Calu3 (cell line): ENCODE data around the gene OR2S2. TPM values are rescaled to one million over a fixed set of nuclear protein-coding genes. Genes with fewer than 3 reads are reported as not detected.

ENCODE experiments used
- BruUV-seq: library from RNA; stranded (reverse); fragments of 400-500 nt; replicated peaks from 2 replicates; lab custom pipeline; 2021; lab: Mats Ljungman, UMichigan
- CTCF ChIA-PET: fragments of 300-600 bp; sonication (Branson Sonifier 250); formaldehyde crosslinking; loops from one replicate; lab custom pipeline; 2022; ENCODE audit warnings: antibody characterized with exemption; lab: Charles Lee
- DNase-seq: peaks from one replicate; pipeline ENCODE4 v3.0.0; 2022
- H3K27ac Mint-ChIP-seq: one replicate; pipeline ENCODE4 v1.8.0; 2022; ENCODE audit warnings: mixed read lengths; ENCODE audit not compliant: unreplicated experiment
- H3K27me3 Mint-ChIP-seq: one replicate; pipeline ENCODE4 v1.8.0; 2022; ENCODE audit warnings: mixed read lengths; ENCODE audit not compliant: unreplicated experiment
- H3K36me3 Mint-ChIP-seq: one replicate; pipeline ENCODE4 v1.8.0; 2022; ENCODE audit warnings: mild to moderate bottlenecking, moderate library complexity, mixed read lengths; ENCODE audit not compliant: insufficient read depth, unreplicated experiment
- H3K4me1 Mint-ChIP-seq: one replicate; pipeline ENCODE4 v1.8.0; 2022; ENCODE audit warnings: mild to moderate bottlenecking, low read depth, mixed read lengths; ENCODE audit not compliant: unreplicated experiment
- H3K4me3 Mint-ChIP-seq: one replicate; pipeline ENCODE4 v1.8.0; 2022; ENCODE audit warnings: mild to moderate bottlenecking, low read depth, moderate library complexity, mixed read lengths; ENCODE audit not compliant: unreplicated experiment
- H3K9me3 Mint-ChIP-seq: one replicate; pipeline ENCODE4 v1.8.0; 2022; ENCODE audit warnings: low read depth, mixed read lengths; ENCODE audit not compliant: unreplicated experiment
- intact Hi-C: fragments of 100-400 bp; cut with micrococcal nuclease; formaldehyde crosslinking; loops from one replicate; pipeline ENCODE4 v1.10.0; 2022; ENCODE audit not compliant: unreplicated experiment
- total RNA-seq: library from RNA; stranded (reverse); gene quantifications from 2 replicates; pipeline ENCODE4 v1.2.3, GENCODE V29; 2022
- TF ChIP-seq, protein P1 (sequence below): fragments of 200-600 bp; IDR thresholded peaks from one replicate; pipeline ENCODE4 v1.8.0; 2022; ENCODE audit warnings: antibody characterized with exemption; ENCODE audit not compliant: unreplicated experiment

Gene OR2S2
- total RNA-seq, 1 experiment from 2014 or later: not detected

DNA sequence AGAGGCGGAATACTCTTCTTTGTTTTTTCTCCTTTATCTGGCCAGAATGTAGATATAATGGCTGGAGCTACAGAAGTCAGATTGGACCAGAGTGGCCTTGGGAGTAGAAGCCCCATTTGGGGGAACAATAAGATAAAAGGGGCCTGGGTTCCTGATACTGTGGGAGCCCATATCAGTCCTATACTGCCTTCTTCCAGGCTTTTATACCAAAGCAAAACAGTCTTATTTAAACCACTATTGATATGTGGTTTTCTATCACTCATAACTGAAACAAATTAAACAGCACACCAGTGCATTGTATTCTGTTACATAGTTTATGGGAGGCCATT lies 34.4 kb downstream of the OR2S2 start:
- TF ChIP-seq, protein P1, sequence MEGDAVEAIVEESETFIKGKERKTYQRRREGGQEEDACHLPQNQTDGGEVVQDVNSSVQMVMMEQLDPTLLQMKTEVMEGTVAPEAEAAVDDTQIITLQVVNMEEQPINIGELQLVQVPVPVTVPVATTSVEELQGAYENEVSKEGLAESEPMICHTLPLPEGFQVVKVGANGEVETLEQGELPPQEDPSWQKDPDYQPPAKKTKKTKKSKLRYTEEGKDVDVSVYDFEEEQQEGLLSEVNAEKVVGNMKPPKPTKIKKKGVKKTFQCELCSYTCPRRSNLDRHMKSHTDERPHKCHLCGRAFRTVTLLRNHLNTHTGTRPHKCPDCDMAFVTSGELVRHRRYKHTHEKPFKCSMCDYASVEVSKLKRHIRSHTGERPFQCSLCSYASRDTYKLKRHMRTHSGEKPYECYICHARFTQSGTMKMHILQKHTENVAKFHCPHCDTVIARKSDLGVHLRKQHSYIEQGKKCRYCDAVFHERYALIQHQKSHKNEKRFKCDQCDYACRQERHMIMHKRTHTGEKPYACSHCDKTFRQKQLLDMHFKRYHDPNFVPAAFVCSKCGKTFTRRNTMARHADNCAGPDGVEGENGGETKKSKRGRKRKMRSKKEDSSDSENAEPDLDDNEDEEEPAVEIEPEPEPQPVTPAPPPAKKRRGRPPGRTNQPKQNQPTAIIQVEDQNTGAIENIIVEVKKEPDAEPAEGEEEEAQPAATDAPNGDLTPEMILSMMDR: no peak
- Mint-ChIP-seq H3K4me1 (no peaks in the 10 kb centered on the region), H3K27me3 (no peaks in the 10 kb centered on the region), H3K36me3 (no peaks in the 10 kb centered on the region), H3K9me3 (no peaks in the 10 kb centered on the region), H3K4me3 (no peak overlapping the region), H3K27ac (no peak overlapping the region)
- CTCF ChIA-PET: no interaction called here
- intact Hi-C loops: no loop called here
- no peak for DNase-seq
- BruUV-seq: no TSS peak

DNA sequence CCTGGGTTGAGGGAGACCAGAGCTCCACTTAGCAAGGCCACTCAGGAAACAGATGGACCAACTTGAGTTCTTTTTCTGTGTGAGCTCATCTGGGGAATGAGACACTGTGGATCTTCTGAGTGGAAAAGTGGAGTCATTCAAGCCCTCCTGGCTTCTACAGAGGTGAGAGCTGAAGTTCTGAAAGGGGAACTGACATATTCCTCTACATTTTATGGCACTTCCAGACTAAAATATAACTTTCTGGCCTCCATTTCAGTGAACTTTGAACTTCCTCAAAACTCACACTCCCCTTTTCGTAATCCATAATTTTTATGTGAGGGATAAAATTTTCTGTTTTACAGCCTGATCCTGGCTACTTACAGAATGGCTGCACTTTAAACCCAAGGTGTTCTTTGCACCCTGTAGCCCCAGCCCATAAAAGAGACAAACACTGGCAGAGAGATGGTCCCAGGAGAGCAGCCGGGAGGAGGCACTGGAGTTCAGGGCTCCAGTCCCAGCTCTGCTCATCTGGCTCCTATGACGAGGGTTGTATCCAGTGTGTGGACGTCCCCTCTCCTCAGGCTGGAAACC lies 37.8 kb downstream of the OR2S2 start:
- DNase-seq: no peak
- no peak overlapping the region for H3K27ac Mint-ChIP-seq
- H3K4me3 Mint-ChIP-seq: no peak overlapping the region
- intact Hi-C loops: no loop called here
- TF ChIP-seq, protein P1: no peak
- no peaks in the 10 kb centered on the region for H3K27me3 Mint-ChIP-seq
- no peaks in the 10 kb centered on the region for H3K4me1 Mint-ChIP-seq
- no TSS peak for BruUV-seq
- no peaks in the 10 kb centered on the region for H3K9me3 Mint-ChIP-seq
- CTCF ChIA-PET: no interaction called here
- no peaks in the 10 kb centered on the region for H3K36me3 Mint-ChIP-seq

DNA sequence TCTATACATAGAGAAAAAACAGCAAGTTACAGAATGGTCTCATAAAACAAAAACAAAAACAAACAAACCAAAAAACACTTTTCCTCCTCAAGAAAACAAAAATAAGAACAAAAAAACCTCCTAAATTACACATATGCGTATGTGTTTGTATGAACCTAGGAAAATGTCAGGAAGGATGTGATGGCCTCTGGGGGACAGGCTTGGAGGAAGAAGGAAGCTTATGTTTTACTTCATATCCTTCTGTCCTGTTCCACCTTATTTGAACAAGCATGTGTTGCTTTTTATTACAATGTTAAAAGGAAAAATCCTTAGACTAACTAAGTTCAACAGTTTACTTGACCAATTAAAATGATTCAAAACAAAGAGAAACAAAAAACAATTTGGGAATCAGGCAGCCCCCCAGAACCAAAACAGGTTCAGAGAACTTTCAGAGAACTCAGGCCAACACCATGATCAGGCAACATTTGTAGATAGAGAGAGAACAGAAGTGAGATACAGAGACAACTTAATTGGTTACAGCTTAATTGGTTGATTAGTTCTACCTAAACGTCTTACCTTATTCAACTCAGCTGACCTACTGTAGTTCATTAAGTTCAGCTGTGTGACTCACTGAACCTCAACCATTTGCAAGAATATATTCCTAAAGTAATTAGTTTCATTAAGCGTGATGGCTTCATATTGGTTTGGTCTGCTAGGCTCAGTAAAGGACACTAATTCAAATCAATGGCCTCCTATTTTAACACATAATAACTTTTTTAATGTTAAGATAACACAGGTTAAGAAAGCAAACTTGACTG lies 38.5 kb downstream of the OR2S2 start:
- intact Hi-C loops: no loop called here
- CTCF ChIA-PET: no interaction called here
- Mint-ChIP-seq H3K36me3 (no peaks in the 10 kb centered on the region), H3K4me1 (no peaks in the 10 kb centered on the region), H3K27me3 (no peaks in the 10 kb centered on the region), H3K27ac (no peak overlapping the region), H3K4me3 (no peak overlapping the region), H3K9me3 (no peaks in the 10 kb centered on the region)
- DNase-seq: no peak
- TF ChIP-seq, protein P1: no peak
- no TSS peak for BruUV-seq

DNA sequence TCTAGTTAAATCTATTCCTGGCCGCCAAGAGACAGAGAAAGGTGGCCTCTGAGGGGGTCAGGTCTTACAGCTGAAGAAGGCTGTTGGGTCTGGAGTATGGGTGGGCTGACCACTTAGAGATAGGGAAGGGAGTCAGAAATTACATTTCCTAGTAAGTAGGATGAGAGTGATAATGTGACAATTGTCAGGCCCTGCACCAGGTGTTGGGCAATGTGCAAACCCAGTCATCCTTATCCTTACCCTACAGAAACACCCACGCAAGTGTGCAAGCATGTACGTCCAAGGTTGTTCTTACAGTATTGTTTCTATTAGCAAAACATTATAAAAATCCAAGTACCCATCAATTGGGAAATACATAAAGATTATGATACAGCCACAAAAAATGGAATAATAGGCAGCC lies 39.2 kb downstream of the OR2S2 start:
- H3K4me1 Mint-ChIP-seq: no peaks in the 10 kb centered on the region
- TF ChIP-seq, protein P1: no peak
- no peaks in the 10 kb centered on the region for H3K36me3 Mint-ChIP-seq
- intact Hi-C loops: no loop called here
- CTCF ChIA-PET: no interaction called here
- H3K27me3 Mint-ChIP-seq: no peaks in the 10 kb centered on the region
- no peak for DNase-seq
- no TSS peak for BruUV-seq
- no peak overlapping the region for H3K4me3 Mint-ChIP-seq
- H3K27ac Mint-ChIP-seq: no peak overlapping the region
- no peaks in the 10 kb centered on the region for H3K9me3 Mint-ChIP-seq
